Trophoblast cell (in vitro differentiated cells and primary cell): ENCODE measurements around the gene GNAL.

Source experiments
- DNase-seq, 2 donors: peaks; one replicate each; pipeline ENCODE4 v3.0.0-alpha.2; 2016
- H2AFZ ChIP-seq: 2 replicates; pipeline ENCODE4 v1.6.1; 2013; ENCODE audit warnings: low read length, moderate library complexity, mild to moderate bottlenecking; ENCODE audit not compliant: insufficient read depth, poor library complexity
- H2AK5ac ChIP-seq: 2 replicates; pipeline ENCODE4 v1.6.1; 2013; ENCODE audit warnings: mild to moderate bottlenecking, low read length
- H2BK120ac ChIP-seq: 2 replicates; pipeline ENCODE4 v1.6.1; 2013; ENCODE audit warnings: low read length, mild to moderate bottlenecking, moderate library complexity; ENCODE audit not compliant: insufficient read depth, poor library complexity
- H2BK12ac ChIP-seq: 2 replicates; pipeline ENCODE4 v1.6.1; 2013; ENCODE audit warnings: mild to moderate bottlenecking, low read length, moderate library complexity
- H2BK5ac ChIP-seq: 2 replicates; pipeline ENCODE4 v1.6.1; 2013; ENCODE audit warnings: low read length, low read depth, moderate library complexity, mild to moderate bottlenecking; ENCODE audit not compliant: poor library complexity
- H3K14ac ChIP-seq: 2 replicates; pipeline ENCODE4 v1.6.1; 2013; ENCODE audit warnings: mild to moderate bottlenecking, low read length
- H3K18ac ChIP-seq: 2 replicates; pipeline ENCODE4 v1.6.1; 2013; ENCODE audit warnings: mild to moderate bottlenecking, low read length
- H3K23ac ChIP-seq: 2 replicates; pipeline ENCODE4 v1.6.1; 2013; ENCODE audit warnings: low read length
- H3K27ac ChIP-seq: 2 replicates; pipeline ENCODE4 v1.5.1; 2013; ENCODE audit warnings: low read depth, mild to moderate bottlenecking, inconsistent platforms, low read length, moderate library complexity
- H3K27me3 ChIP-seq: 2 replicates; pipeline ENCODE4 v1.6.1; 2013; ENCODE audit warnings: inconsistent platforms, mild to moderate bottlenecking, low read length, moderate library complexity; ENCODE audit not compliant: insufficient read depth
- H3K36me3 ChIP-seq, 2 experiments: 1 replicate in 1 of 2; 2 replicates in 1 of 2; pipeline ENCODE4 v1.6.1; 2013; ENCODE audit warnings: low read length in 2 of 2, mild to moderate bottlenecking in 2 of 2, moderate library complexity in 1 of 2; ENCODE audit not compliant: insufficient read depth in 2 of 2, control insufficient read depth in 1 of 2
- H3K4ac ChIP-seq: 2 replicates; pipeline ENCODE4 v1.6.1; 2013; ENCODE audit warnings: low read depth, mild to moderate bottlenecking, low read length, moderate library complexity
- H3K4me1 ChIP-seq, 2 experiments: 1 replicate in 1 of 2; 2 replicates in 1 of 2; pipeline ENCODE4 v1.6.1; 2013; ENCODE audit warnings: low read length in 2 of 2, mild to moderate bottlenecking in 2 of 2, moderate library complexity in 1 of 2; ENCODE audit not compliant: insufficient read depth in 2 of 2, control insufficient read depth in 1 of 2
- H3K4me2 ChIP-seq: 2 replicates; pipeline ENCODE4 v1.6.1; 2013; ENCODE audit warnings: inconsistent platforms, mild to moderate bottlenecking, low read length, moderate library complexity
- H3K4me3 ChIP-seq: 2 replicates; pipeline ENCODE4 v1.5.1; 2013; ENCODE audit warnings: mild to moderate bottlenecking, low read depth, low read length, inconsistent platforms
- H3K79me1 ChIP-seq: one replicate; pipeline ENCODE4 v1.6.1; 2013; ENCODE audit warnings: low read length
- H3K79me2 ChIP-seq: 2 replicates; pipeline ENCODE4 v1.6.1; 2013; ENCODE audit warnings: low read length, mild to moderate bottlenecking; ENCODE audit not compliant: control insufficient read depth, insufficient read depth, poor library complexity
- H3K9ac ChIP-seq: 2 replicates; pipeline ENCODE4 v1.6.1; 2013; ENCODE audit warnings: mild to moderate bottlenecking, low read length
- H3K9me3 ChIP-seq: 2 replicates; pipeline ENCODE4 v1.6.1; 2013; ENCODE audit warnings: low read depth, mild to moderate bottlenecking, control low read depth, inconsistent platforms, low read length; ENCODE audit not compliant: insufficient read depth
- H4K12ac ChIP-seq: 2 replicates; pipeline ENCODE4 v1.6.1; 2013; ENCODE audit warnings: low read depth, mild to moderate bottlenecking, low read length, moderate library complexity
- H4K8ac ChIP-seq: 2 replicates; pipeline ENCODE4 v1.6.1; 2013; ENCODE audit warnings: low read depth, mild to moderate bottlenecking, low read length, moderate library complexity
- H4K91ac ChIP-seq: one replicate; pipeline ENCODE4 v1.6.1; 2013; ENCODE audit warnings: low read depth, mild to moderate bottlenecking, low read length, moderate library complexity
- WGBS: extraction: QIAGEN DNeasy Blood & Tissue Kit; methylation state at CpG from one replicate; pipeline ENCODE4 v1.1.7; 2013; ENCODE audit warnings: missing lambda C conversion rate; ENCODE audit not compliant: insufficient read length, insufficient coverage; ENCODE audit errors: extremely low coverage; 5-methylcytosine and 5-hydroxymethylcytosine counted together

The GNAL gene

DNA sequence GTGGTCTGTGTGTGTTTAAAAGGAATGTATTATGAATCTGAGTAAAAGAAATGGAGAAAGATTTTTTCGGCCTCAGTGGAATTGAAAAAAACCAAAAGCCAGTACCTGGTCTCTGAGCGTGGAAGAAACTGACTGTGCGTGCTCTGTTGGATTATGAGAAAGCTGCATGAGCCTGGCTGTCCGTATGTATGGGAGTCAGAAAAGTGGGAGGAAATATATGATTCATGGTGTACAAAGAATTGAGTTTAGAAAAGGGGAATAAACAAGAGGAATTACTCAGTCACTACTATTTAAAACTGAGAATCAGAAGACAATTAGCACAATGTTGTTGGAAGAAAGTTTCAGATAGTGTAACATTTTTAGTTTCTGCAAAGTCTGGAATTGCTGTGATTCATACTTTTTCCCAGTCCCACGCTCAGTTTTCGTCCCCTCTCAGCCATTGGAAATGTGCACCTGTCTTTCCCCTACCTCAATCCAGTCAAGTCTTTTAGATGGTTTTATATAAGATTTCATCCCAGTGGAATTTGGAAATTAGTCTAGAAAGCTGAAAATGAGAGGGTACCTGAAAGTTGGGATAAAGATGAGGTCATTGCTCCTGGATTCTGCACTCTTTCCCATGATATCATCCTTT lies 95.7 kb downstream of the GNAL start:
- Histone ChIP-seq H2BK120ac (no peak overlapping the region), H3K14ac (no peak overlapping the region), H4K8ac (no peak overlapping the region), H4K91ac (no peak overlapping the region), H2BK5ac (no peak overlapping the region), H3K36me3 (no peaks in the 10 kb centered on the region), H3K9ac (no peak overlapping the region), H3K79me1 (no peaks in the 10 kb centered on the region), H3K79me2 (no peaks in the 10 kb centered on the region), H3K4me1 (no peaks in the 10 kb centered on the region), H4K12ac (no peak overlapping the region), H3K9me3 (peaks cover 2% of the 10 kb centered on the region), H2AK5ac (no peak overlapping the region), H3K27me3 (no peaks in the 10 kb centered on the region), H2AFZ (no peak overlapping the region), H3K18ac (no peak overlapping the region), H3K4ac (no peak overlapping the region), H3K4me3 (no peak overlapping the region), H3K27ac (no peak overlapping the region), H3K4me2 (no peak overlapping the region), H2BK12ac (no peak overlapping the region), H3K23ac (no peak overlapping the region)
- WGBS = 100% methylated on average over 1 of the region's 6 CpGs
- no peak for DNase-seq

DNA sequence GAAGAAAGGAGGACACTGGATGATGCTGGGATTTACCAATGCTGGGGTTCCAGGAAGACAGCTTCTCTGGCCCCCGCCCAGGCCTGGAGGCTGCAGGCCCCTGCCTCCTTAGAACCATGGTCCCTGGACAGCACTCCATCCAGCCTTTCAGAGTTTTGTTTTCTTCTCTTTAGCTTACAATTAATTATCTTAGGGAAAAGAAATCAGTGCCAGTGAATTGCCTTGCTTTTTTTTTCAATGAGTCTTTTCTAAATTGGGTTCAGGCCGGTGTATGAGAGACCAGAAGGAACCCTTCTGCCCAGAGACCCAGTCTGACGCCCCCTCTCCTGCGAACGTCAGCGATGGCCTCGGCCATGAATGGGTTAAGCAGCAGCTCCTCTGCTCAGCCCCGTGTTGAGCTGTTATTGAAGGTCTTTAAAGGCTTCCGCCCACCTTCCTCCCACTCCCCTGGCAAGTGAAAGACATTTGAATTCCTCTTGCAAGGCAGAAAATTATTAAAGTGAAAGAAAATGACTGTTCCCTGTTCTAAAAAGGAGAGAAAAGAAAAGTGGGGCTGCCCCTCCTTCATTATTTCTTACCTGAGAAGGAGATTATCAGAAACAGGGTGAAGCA lies 96.5 kb downstream of the GNAL start:
- Histone ChIP-seq H3K4ac (no peak overlapping the region), H3K9me3 (peaks cover 2% of the 10 kb centered on the region), H3K79me1 (no peaks in the 10 kb centered on the region), H4K12ac (no peak overlapping the region), H3K18ac (no peak overlapping the region), H3K4me2 (no peak overlapping the region), H2BK120ac (no peak overlapping the region), H3K27me3 (no peaks in the 10 kb centered on the region), H2BK12ac (no peak overlapping the region), H3K4me1 (no peaks in the 10 kb centered on the region), H3K79me2 (no peaks in the 10 kb centered on the region), H4K91ac (no peak overlapping the region), H3K23ac (no peak overlapping the region), H3K4me3 (no peak overlapping the region), H3K27ac (no peak overlapping the region), H3K9ac (no peak overlapping the region), H4K8ac (no peak overlapping the region), H2AFZ (no peak overlapping the region), H3K36me3 (no peaks in the 10 kb centered on the region), H2BK5ac (no peak overlapping the region), H2AK5ac (no peak overlapping the region), H3K14ac (no peak overlapping the region)
- WGBS = no CpG with 5 or more reads among the region's 9 CpGs
- no peak for DNase-seq

DNA sequence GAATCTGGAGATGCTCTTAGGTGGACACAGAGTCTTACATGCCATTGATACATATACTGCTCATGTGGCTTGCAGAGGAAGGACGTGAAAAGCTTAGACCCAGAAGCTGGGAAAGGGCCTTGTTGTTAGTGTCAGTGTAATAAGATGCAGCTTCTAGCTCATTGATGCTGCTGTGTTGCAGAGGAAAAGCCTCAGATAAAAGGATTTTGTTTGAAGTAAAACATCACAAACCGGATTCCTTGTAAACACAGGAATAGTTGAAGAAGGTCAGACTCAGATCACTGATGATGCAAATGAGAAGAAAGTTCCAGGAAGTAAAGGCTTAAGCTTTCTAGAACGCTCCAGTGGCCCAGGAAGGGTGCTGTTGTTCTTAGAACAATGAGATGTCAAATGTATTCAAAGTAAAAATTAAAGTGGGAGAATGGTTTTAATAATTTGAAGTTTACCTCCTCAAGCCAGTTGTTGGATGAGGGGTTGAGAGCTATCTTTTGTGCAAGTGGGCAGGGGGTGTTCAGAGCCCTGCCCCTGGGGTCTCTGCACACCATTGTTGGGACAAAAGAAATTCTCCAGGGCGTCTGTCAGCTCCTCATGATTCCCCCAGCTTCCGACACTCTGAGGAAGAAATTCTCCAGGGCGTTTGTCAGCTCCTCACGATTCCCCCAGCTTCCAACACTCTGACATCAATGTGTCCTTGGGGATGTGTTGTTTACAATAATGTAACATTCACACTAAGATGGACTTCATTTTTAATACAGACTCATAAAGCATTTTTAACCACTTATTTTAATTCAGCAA lies 100.8 kb downstream of the GNAL start:
- Histone ChIP-seq H4K91ac (no peak overlapping the region), H3K9me3 (no peaks in the 10 kb centered on the region), H3K14ac (no peak overlapping the region), H3K18ac (no peak overlapping the region), H3K4me2 (no peak overlapping the region), H3K9ac (no peak overlapping the region), H3K27ac (no peak overlapping the region), H4K8ac (no peak overlapping the region), H3K36me3 (no peaks in the 10 kb centered on the region), H2BK5ac (no peak overlapping the region), H3K4me3 (no peak overlapping the region), H2AK5ac (no peak overlapping the region), H3K79me1 (no peaks in the 10 kb centered on the region), H3K4me1 (no peaks in the 10 kb centered on the region), H3K23ac (no peak overlapping the region), H2BK12ac (no peak overlapping the region), H3K27me3 (no peaks in the 10 kb centered on the region), H3K79me2 (no peaks in the 10 kb centered on the region), H4K12ac (no peak overlapping the region), H2AFZ (no peak overlapping the region), H3K4ac (no peak overlapping the region), H2BK120ac (no peak overlapping the region)
- WGBS = no CpG with 5 or more reads among the region's 7 CpGs
- no peak for DNase-seq

DNA sequence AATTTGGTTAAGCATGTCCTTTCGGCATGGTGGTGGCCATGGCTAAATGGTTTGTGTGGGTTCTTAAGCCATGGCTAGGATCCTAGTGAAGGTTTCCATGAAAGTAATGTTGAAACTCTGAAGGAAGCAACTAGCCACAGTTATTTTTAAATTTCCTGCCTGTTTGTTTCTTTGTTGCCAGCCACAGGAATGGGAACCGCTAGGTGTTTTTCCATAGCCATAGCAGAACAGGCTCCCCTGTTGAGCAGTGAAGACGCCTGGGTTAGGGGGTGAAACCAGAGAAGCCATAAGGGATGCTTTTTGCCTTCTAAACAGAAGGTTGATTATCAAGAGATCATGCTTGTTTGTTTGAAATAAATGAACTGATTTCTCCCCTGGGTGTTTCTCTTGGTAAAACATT lies 102.1 kb downstream of the GNAL start:
- Histone ChIP-seq H3K18ac (no peak overlapping the region), H3K27ac (no peak overlapping the region), H3K27me3 (no peaks in the 10 kb centered on the region), H2BK5ac (no peak overlapping the region), H4K12ac (no peak overlapping the region), H2AK5ac (no peak overlapping the region), H3K79me2 (no peaks in the 10 kb centered on the region), H2AFZ (no peak overlapping the region), H3K36me3 (no peaks in the 10 kb centered on the region), H3K79me1 (no peaks in the 10 kb centered on the region), H3K4me1 (no peaks in the 10 kb centered on the region), H4K8ac (no peak overlapping the region), H3K4me3 (no peak overlapping the region), H3K14ac (no peak overlapping the region), H3K23ac (no peak overlapping the region), H3K9ac (no peak overlapping the region), H3K4me2 (no peak overlapping the region), H3K9me3 (no peaks in the 10 kb centered on the region), H2BK120ac (no peak overlapping the region), H3K4ac (no peak overlapping the region), H4K91ac (no peak overlapping the region), H2BK12ac (no peak overlapping the region)
- WGBS = no CpG with 5 or more reads among the region's 3 CpGs
- no peak for DNase-seq
